ENCODE measurements around the gene SLC35F1. TPM values are rescaled to one million over a fixed set of nuclear protein-coding genes. Genes with fewer than 3 reads are reported as not detected.

The SLC35F1 gene
- total RNA-seq, 1 experiment from 2014 or later: 4.3 TPM

- Histone ChIP-seq H3K27ac (ENCODE audit: insufficient read length, low read depth, low read length) (no peak overlapping the region), H2AK5ac (ENCODE audit: insufficient read length, low read length) (no peak overlapping the region), H3K4me2 (ENCODE audit: insufficient read depth, insufficient read length, low read length) (no peak overlapping the region), H3K23me2 (ENCODE audit: insufficient read length, low read depth, low read length, poor library complexity, severe bottlenecking) (no peaks in the 10 kb centered on the region), H3T11ph (ENCODE audit: low read length) (no peak overlapping the region), H3K4me1 (ENCODE audit: insufficient read depth, low read length) (no peaks in the 10 kb centered on the region), H3K79me1 (ENCODE audit: insufficient read depth, low read depth, low read length, poor library complexity, severe bottlenecking) (no peaks in the 10 kb centered on the region), H2AFZ (ENCODE audit: low read length) (no peak overlapping the region), H2BK15ac (ENCODE audit: low read depth, low read length) (no peak overlapping the region), H3K9ac (ENCODE audit: extremely low read depth, insufficient read length, low read length) (no peak overlapping the region), H2BK12ac (ENCODE audit: insufficient read length, low read depth, low read length) (no peak overlapping the region), H4K5ac (ENCODE audit: insufficient read length, low read depth, low read length) (no peak overlapping the region), H3K9me3 (ENCODE audit: control insufficient read depth, low read depth, low read length) (peaks cover 12% of the 10 kb centered on the region), H4K91ac (ENCODE audit: insufficient read length, low read depth, low read length) (no peak overlapping the region), H2BK5ac (ENCODE audit: insufficient read length, low read length) (no peak overlapping the region), H3K56ac (ENCODE audit: insufficient read length, low read depth, low read length) (no peak overlapping the region), H2BK120ac (ENCODE audit: low read depth, low read length, poor library complexity, severe bottlenecking) (no peak overlapping the region), H3K18ac (ENCODE audit: insufficient read length, low read depth, low read length) (no peak overlapping the region), H3K14ac (ENCODE audit: insufficient read depth, low read length) (no peak overlapping the region), H3K23ac (ENCODE audit: insufficient read length, low read depth, low read length) (no peak overlapping the region), H2BK20ac (ENCODE audit: low read depth, low read length, poor library complexity, severe bottlenecking) (no peak overlapping the region), H3K4ac (ENCODE audit: low read depth, low read length) (no peak overlapping the region), H4K20me1 (ENCODE audit: control insufficient read depth, insufficient read depth, insufficient read length) (no peaks in the 10 kb centered on the region), H3K79me2 (ENCODE audit: insufficient read depth, low read length) (no peaks in the 10 kb centered on the region), H3K27me3 (ENCODE audit: insufficient read depth, low read length) (no peaks in the 10 kb centered on the region), H4K8ac (replicated peaks; ENCODE audit: insufficient read length, low read depth, low read length) (no peak overlapping the region)
- WGBS (ENCODE audit: extremely low coverage, insufficient read length, low lambda C conversion rate): no CpG with 5 or more reads among the region's 2 CpGs
- TF ChIP-seq CTCF (conservative IDR thresholded peaks at IDR 0.05): peak; percentile 79
- no peak overlapping the region for H3K27ac Mint-ChIP-seq
- no peak overlapping the region for H3K4me3 Mint-ChIP-seq
- DNase-seq: no peak
- peaks cover 8 to 14% (median 12%) of the 10 kb centered on the region in 3 experiments for H3K36me3 Mint-ChIP-seq (ENCODE audit: insufficient read depth in 1 of 3, low read depth in 3 of 3)
- H3K9me3 Mint-ChIP-seq: peaks cover 14% of the 10 kb centered on the region in 2 experiments
- H3K4me1 Mint-ChIP-seq: peaks cover 5 to 7% of the 10 kb centered on the region in 2 experiments
- peaks cover 2% of the 10 kb centered on the region; the same call in 1 of the 2 replicates for H3K27me3 Mint-ChIP-seq (ENCODE audit: low read depth)
These were observed 69.1 kb downstream of the SLC35F1 start for GRCh38 chr6:117976030-117976651.
